COLO668 (cell line): ENCODE measurements around the gene PEX19.
A peak's percentile ranks its signal among the peaks of the same experiment; 100 is the strongest.
"Not testable (repeated sequence)": the region's sequence is repeated elsewhere in the genome, so short reads cannot be mapped to it uniquely, and the experiment has no call there.

ENCODE experiments used
- DNase-seq: peaks from one replicate; lab custom pipeline; 2025; ENCODE audit not compliant: unreplicated experiment; lab: John Stamatoyannopoulos, UW

The PEX19 gene

DNA sequence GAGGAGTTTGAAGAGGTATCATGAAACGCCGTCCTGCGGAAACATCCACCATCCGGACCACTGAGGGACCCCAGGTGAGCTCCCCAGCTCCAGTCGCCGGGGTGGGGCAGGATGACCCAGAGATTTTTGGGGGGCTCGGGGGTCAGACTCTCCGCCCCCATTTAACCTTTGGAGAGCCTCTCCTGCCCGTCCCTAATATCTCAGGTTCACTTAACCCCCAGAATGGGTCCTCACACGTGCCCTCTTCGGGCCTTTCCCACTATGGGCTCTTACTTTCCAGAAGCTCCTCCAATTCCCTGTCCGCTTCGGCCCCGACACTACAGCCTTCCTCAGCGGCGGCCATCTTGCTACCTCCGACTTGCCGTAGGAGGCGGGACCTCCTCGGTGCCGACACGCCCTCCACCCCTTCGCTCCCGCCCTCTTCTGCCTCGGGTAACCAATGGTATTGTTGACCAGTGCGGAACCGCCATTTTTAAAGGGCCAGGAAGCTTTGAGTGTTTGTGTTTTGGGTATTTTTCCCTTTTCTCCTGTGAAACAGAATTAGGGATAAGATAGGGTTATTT, at the start of gene PEX19:
Gene PEX19, minus strand, starts transcription at position 352 of the 563 bp plus-strand sequence. Its CDS starts 9 bp downstream, at position 343.
- DNase-seq = peak; percentile 93

GRCh38 chr1:160332516-160332915, 47.6 kb upstream of the PEX19 start:
- no peak for DNase-seq

GRCh38 chr1:160330119-160330518, 45.2 kb upstream of the PEX19 start:
- peak; percentile 11 for DNase-seq

DNA sequence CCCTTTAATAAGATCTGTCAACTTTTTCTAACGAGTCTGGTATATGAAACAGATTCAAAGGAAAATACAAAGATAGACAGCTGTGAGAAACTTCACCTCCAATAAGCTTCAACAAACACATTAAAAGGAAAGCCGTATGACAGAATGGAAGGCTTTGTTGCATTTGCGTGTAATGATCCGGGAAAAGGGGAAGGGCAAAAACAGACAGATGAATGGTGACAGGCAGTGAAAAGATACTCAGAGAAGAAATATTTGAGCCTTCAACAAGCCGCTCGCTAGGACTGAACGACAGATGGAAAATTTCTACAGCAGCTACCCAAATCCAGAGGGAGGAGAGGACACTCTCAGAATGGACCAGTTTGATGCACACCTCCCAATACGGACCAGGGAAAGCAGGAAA, 43.3 kb upstream of the PEX19 start:
- peak; percentile 19 for DNase-seq

GRCh38 chr1:160326418-160326817, 41.5 kb upstream of the PEX19 start:
- DNase-seq = no peak

DNA sequence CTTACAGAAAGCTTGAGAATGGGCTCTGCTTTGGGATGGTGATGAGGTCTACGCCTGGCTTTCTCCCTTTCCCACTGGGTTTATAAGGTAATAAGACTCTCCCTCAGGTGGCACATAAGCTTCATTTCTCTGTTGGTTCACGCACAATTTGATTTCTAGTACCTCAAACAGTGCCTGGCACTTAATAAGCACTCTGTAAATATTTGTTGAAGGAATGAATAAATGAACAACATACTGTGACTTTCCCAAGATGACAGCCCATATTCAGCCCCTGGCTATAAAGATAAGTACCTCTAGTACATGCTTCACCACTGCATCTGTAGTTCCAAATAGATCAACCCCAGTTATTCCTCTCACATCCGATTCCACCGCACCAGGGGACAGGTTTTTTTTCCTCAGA, 40.3 kb upstream of the PEX19 start:
- DNase-seq = peak; percentile 75

DNA sequence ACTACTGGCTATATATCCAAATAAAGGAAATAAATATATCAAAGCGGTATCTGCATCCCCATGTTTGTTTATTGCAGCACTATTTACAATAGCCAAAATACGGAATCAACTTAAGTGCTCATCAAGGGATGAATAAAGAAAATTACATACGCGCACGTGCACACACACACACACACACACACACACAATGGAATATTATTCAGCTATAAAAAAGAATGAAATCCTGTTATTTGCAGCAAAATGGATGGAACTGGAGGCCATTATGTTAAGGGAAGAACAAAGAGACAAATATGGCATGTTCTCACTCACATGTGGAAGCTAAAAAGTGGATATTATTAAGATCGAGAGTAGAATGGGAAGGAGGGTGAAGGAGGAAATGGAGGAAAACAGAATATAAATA, 37.9 kb upstream of the PEX19 start:
- no peak for DNase-seq

- DNase-seq = no peak
Measured at GRCh38 chr1:160315359-160315758, 30.4 kb upstream of the PEX19 start.

- DNase-seq = no peak
Measured at GRCh38 chr1:160309571-160309970, 24.6 kb upstream of the PEX19 start.

- DNase-seq = no peak
Measured at GRCh38 chr1:160309185-160309557, 24.2 kb upstream of the PEX19 start.

DNA sequence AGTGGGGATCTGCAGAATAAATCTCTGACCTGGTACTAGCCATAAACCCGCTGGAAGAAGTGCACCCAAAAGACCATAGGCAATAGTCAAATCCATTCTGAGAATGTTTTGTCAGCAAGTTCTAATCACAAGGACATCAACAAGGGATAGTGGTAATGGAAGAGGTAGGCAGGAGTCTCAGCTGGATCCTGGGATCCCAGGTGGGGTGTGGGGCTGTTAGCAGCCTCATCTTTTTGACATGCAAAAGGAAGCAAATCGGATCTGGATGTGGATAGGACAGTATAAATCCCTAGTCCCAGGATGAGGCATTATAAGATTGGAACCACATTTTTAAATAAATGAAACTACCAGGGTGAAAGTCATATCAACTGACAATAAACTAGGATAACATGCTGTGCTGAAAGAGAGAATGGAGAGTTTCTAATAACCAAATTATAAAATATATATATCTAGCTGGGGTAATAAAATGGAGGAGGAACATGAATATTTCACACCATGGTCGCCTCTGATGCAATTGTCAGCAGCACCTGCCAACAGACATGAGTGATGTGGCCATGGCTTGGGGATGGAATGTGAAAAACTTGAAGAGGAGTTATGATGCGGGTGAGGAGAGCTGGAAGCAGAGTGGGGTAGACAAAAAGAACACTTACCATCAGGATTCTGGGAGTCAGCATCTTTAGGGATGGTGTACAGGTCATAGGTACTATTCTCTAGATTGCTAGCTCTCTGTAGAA, 23.7 kb upstream of the PEX19 start:
- DNase-seq = no peak

DNA sequence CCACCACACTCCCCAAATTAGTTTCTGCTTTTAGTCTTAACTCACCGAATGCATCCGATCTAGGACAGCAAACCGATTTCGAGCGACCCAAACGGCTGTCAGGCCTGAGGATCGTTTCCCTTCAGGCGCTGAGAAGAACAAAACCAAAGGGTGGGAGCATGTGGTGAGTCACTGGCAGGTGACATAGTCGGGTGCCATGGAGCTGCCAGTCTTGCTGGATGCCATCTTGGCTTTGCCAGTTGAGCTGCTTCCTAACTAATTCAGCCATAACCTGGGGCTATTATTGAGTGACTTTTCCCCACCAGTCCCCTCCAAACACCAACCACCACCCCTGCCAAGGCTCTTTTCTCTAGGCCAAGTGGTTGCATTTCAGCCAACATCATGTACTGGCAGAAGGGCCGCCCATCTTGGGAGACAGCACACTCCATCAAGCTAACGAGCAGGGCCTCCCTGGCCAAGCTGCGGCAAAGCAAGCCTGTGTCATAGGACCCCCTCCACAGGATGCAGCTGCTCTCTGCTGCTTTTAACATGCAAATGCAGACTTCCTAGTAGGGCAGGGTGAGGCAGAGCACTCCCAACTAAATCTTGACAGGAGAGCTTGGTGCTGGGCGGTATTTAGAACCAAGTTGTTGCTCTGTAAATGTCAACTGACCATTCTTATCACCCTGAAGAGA, 22.3 kb upstream of the PEX19 start:
- no peak for DNase-seq

DNA sequence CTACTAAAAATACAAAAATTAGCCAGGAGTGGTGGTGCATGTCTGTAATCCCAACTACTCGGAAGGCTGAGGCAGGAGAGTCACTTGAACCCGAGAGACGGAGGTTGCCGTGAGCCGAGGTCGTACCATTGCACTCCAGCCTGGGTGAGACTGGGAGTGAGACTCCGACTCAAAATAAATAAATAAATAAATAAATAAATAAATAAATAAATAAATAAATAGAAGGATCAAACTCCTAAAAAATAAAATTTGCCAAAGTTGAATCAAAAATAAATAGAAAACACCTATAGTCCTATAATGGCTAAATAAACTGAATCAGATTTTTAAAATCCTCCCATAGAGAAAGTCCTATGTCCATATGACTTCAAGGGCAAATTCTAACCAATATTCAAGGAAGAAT, 15.2 kb upstream of the PEX19 start:
- DNase-seq = no peak

DNA sequence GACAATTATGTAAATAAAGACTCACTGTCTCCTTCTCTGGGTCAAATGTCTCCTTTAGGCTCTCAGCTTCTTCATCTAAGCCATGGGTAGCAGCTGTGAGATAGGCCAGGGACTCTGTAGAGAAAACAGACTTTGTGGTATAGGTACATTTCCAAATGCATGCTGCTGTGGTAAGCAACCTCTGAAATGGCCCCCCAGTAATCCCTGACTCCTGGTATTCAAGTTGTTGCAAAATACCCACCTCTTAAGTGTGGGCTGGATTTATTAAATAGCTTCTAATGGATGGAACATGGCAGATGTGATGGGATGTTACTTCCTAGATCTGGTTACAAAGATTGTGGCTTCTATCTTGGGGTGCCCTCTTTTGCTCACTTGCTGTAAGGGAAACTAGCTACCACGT, 11.1 kb upstream of the PEX19 start:
- DNase-seq = no peak

DNA sequence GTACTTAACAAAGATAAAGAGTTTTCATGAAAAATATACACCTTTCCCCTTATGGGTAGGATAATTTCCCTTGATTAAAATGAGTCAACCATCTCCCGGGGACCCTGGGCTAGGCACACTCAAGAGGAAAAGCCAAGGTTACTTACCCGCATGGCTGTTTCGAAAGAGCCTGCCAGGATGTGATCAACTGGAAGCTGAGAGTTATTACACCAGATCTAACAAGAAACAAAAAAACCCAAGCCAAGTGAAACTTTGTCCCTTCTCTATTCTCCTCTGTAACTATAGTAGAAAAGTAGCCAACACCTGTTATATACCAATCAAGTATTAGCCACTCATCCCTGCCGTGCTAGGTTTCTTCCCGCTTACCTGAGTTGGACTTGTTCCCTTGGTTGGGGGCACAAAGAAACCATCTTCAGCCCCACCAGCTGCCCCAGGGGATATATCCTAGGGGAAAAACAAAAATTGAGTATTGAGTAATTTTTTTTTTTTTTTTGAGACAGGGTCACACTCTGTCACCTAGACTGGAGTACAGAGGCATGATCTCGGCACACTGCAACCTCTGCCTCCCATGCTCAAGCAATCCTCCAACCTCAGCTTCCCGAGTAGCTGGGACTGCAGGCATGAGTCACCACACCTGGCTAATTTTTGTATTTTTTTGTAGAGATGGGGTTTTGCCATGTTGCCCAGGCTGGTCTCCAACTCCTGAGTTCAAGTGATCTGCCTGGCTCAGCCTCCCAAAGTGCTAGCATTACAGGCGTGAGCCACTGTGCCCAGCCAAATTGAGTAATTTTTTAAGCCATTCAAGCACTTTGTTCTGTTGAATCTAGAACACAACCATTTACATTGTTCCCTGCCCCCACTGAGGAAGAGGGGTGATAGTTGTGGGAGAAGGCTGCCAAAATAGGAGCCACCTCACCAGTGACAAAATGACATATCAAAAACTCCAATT, 8.4 kb upstream of the PEX19 start:
- no peak for DNase-seq

DNA sequence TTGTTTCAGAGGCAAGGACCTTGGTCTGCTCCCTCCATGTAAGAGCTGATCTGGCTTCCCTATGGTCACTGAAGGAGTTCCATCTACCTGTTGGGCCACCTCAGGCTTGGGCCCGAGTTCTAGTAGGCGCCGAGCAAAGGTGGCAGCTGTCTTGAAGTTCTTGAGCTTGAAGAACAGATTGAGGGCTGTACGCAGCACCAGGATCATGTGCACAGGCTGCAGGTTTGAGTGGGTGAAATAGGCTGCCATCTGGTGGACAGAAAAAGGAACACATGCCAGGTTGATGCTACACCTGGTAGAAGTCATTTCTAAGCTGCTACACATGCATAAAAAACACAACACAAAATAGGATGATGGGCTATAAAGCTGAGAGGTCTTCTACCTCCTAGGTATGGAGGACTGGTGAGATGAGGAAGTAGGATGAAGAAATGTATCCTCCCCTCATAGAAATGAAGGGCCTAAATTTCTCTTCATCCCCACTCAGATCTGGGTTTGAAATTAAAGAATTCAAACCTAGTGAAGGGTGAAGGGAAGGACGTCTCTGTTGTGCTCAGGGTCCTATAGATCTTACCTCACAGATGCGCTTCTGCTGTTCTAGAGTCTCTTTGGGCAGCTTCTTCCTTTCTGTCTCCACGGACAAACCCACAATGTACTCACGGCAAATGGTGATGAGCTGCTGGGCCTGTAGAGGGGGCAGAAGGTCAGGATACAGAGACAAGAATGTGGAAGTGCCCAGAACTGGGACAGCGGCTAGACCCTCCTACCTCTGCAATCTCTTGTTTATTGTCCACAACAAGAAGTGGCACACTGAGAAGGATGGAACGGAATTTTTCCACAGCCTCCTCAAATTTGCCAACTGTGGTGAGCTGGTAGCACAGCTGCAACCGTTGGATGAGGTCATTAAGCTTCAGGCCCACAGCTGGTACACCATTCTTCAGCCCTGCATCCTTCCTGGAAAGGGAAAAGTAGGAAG, 6.6 kb upstream of the PEX19 start:
- peak; percentile 53 for DNase-seq

- DNase-seq = not testable (repeated sequence)
Measured at GRCh38 chr1:160287769-160288168, 2.8 kb upstream of the PEX19 start.

GRCh38 chr1:160285506-160285905, 573 bp upstream of the PEX19 start:
- no peak for DNase-seq

DNA sequence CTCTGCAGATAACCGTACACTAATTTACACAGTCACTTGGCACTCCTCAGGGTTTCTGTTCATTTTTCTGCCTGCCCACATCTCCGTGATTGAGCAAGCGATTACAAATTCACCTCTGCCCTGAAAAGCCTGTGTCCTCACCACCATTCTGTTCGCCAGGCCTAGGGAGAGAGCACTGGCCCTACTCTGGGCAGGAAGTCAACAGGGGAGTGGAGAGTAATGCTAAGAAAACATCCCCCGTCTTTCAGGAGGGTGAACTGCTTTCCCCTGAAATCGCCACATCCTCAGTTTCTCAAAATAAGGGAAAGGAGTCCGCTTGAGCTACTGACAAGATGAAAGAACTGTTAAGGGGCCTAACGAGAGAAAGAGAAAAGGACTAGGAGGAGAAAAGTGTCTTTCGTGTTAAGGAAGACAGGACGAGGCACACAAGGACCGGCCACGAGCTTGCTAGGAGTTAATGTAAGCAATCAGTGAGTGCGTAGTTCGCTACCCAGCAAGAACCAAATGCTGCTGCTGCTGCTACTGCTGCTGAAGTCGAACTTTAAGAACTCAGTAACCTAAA, 632 bp downstream of the PEX19 start:
- DNase-seq = no peak

- no peak for DNase-seq
Measured at GRCh38 chr1:160282807-160283206, 2.1 kb downstream of the PEX19 start.
